Neural cell (in vitro differentiated cells): ENCODE measurements around the gene PGC. TPM values are rescaled to one million over a fixed set of nuclear protein-coding genes. Genes with fewer than 3 reads are reported as not detected.

ENCODE experiments used
- H2AFZ ChIP-seq: fragments of 200-600, 300-800 bp; sonication (generic), shearing (Covaris generic); 2 replicates; pipeline ENCODE4 v1.6.0; 2014; ENCODE audit warnings: low read depth, mild to moderate bottlenecking, antibody characterized with exemption, low read length, moderate library complexity
- H3F3A ChIP-seq: fragments of 200-600 bp; shearing (Covaris generic); 2 replicates; pipeline ENCODE4 v1.6.1; 2016; ENCODE audit warnings: mild to moderate bottlenecking, moderate library complexity, mixed read lengths, antibody characterized with exemption, low read length; ENCODE audit not compliant: insufficient read depth, poor library complexity, severe bottlenecking
- H3K27ac ChIP-seq: fragments of 200-600, 300-800 bp; sonication (generic), shearing (Covaris generic); 2 replicates; pipeline ENCODE4 v1.5.1; 2014; ENCODE audit warnings: mild to moderate bottlenecking, low read length, moderate library complexity
- H3K27me3 ChIP-seq: fragments of 300-800, 200-600 bp; sonication (generic), shearing (Covaris generic); 2 replicates; pipeline ENCODE4 v1.6.0; 2014; ENCODE audit warnings: mild to moderate bottlenecking, low read depth, low read length, moderate library complexity; ENCODE audit not compliant: insufficient read depth
- H3K36me3 ChIP-seq: fragments of 300-800, 200-600 bp; sonication (generic), shearing (Covaris generic); 2 replicates; pipeline ENCODE4 v1.5.1; 2014; ENCODE audit warnings: mild to moderate bottlenecking, antibody characterized with exemption, low read length, moderate library complexity; ENCODE audit not compliant: insufficient read depth
- H3K4me2 ChIP-seq: fragments of 300-800, 200-600 bp; sonication (generic), shearing (Covaris generic); 2 replicates; pipeline ENCODE4 v1.6.0; 2014; ENCODE audit warnings: mild to moderate bottlenecking, low read length
- H3K4me3 ChIP-seq: fragments of 300-800, 200-600 bp; sonication (generic), shearing (Covaris generic); 2 replicates; pipeline ENCODE4 v1.5.1; 2014; ENCODE audit warnings: mild to moderate bottlenecking, low read length, moderate library complexity
- H3K79me2 ChIP-seq: fragments of 200-600 bp; shearing (Covaris generic); replicated peaks from 2 replicates; pipeline ENCODE4 v1.6.0; 2014; ENCODE audit warnings: mild to moderate bottlenecking, low read length, moderate library complexity; ENCODE audit not compliant: insufficient read depth
- H3K9ac ChIP-seq: fragments of 300-800, 200-600 bp; sonication (generic), shearing (Covaris generic); 2 replicates; pipeline ENCODE4 v1.6.1; 2016; ENCODE audit warnings: mild to moderate bottlenecking, low read length, mixed read lengths
- H3K9me2 ChIP-seq: fragments of 200-600 bp; shearing (Covaris generic); 2 replicates; pipeline ENCODE4 v1.6.1; 2016; ENCODE audit warnings: mild to moderate bottlenecking, low read length, mixed read lengths; ENCODE audit not compliant: insufficient read depth
- H3K9me3 ChIP-seq: fragments of 200-600, 300-800 bp; sonication (generic), shearing (Covaris generic); 2 replicates; pipeline ENCODE4 v1.6.1; 2016; ENCODE audit warnings: mild to moderate bottlenecking, mixed run types, low read length, moderate library complexity, mixed read lengths
- H4K20me1 ChIP-seq: fragments of 200-600 bp; shearing (Covaris generic); 2 replicates; pipeline ENCODE4 v1.6.1; 2016; ENCODE audit warnings: mild to moderate bottlenecking, mixed run types; ENCODE audit not compliant: insufficient read depth
- CTCF ChIP-seq: fragments of 450-650 bp; IDR thresholded peaks from 2 replicates; pipeline ENCODE4 v1.5.1; 2014; ENCODE audit warnings: antibody characterized with exemption, mild to moderate bottlenecking, moderate library complexity; ENCODE audit not compliant: poor library complexity, severe bottlenecking
- EP300 ChIP-seq: fragments of 450-650 bp; conservative IDR thresholded peaks from 2 replicates; pipeline ENCODE4 v1.6.1; 2014; ENCODE audit warnings: antibody characterized with exemption, mild to moderate bottlenecking, moderate library complexity; ENCODE audit not compliant: poor library complexity, severe bottlenecking
- EZH2 ChIP-seq: fragments of 200-600, 300-800 bp; shearing (Covaris generic), sonication (generic); IDR thresholded peaks from 2 replicates; pipeline ENCODE4 v1.6.1; 2014; ENCODE audit warnings: antibody characterized with exemption, low read length, borderline replicate concordance, mild to moderate bottlenecking; ENCODE audit not compliant: insufficient read depth, poor library complexity, severe bottlenecking
- MXI1 ChIP-seq: fragments of 450-650 bp; conservative IDR thresholded peaks from 2 replicates; pipeline ENCODE4 v1.6.1; 2014; ENCODE audit warnings: antibody characterized with exemption, mild to moderate bottlenecking; ENCODE audit not compliant: poor library complexity, severe bottlenecking
- POLR2AphosphoS5 ChIP-seq: IDR thresholded peaks from 2 replicates; pipeline ENCODE4 v1.6.1; 2012
- RAD21 ChIP-seq: fragments of 450-650 bp; conservative IDR thresholded peaks from 2 replicates; pipeline ENCODE4 v1.6.1; 2014; ENCODE audit warnings: antibody characterized with exemption, mild to moderate bottlenecking, moderate library complexity
- REST ChIP-seq: IDR thresholded peaks from 2 replicates; pipeline ENCODE4 v1.6.1; 2012; ENCODE audit warnings: borderline replicate concordance
- SMC3 ChIP-seq: fragments of 450-650 bp; conservative IDR thresholded peaks from 2 replicates; pipeline ENCODE4 v1.6.1; 2014; ENCODE audit warnings: antibody characterized with exemption, mild to moderate bottlenecking, moderate library complexity; ENCODE audit not compliant: poor library complexity
- TAF1 ChIP-seq: IDR thresholded peaks from 2 replicates; pipeline ENCODE4 v1.6.1; 2012; ENCODE audit warnings: low read depth
- polyA plus RNA-seq: library from polyadenylated mRNA; depleted of rRNA; stranded (reverse); fragments of >200 nt; gene quantifications from 2 replicates; pipeline ENCODE4 v1.2.3, GENCODE V29; 2014

Gene PGC
- polyA plus RNA-seq, 1 donor from 2014 or later, result not detected

- Histone ChIP-seq H4K20me1 (no peaks in the 10 kb centered on the region), H2AFZ (no peak overlapping the region), H3K4me2 (no peak overlapping the region), H3K9me2 (no peaks in the 10 kb centered on the region), H3K27me3 (no peaks in the 10 kb centered on the region), H3K27ac (no peak overlapping the region), H3K9ac (no peak overlapping the region), H3K4me3 (no peak overlapping the region), H3K9me3 (no peaks in the 10 kb centered on the region), H3K36me3 (no peaks in the 10 kb centered on the region), H3F3A (no peaks in the 10 kb centered on the region), H3K79me2 (no peaks in the 10 kb centered on the region)
- TF ChIP-seq RAD21, result no peak
- no peak for TF ChIP-seq EP300
- no peak for TF ChIP-seq CTCF
- no peak for TF ChIP-seq SMC3
- no peak for TF ChIP-seq REST
Observed at GRCh38 chr6:41695825-41696224, 51.4 kb downstream of the PGC start.

GRCh38 chr6:41694815-41695526 is 52.2 kb downstream of the PGC start:
- H3F3A ChIP-seq, result no peaks in the 10 kb centered on the region
- H4K20me1 ChIP-seq, result no peaks in the 10 kb centered on the region
- no peak overlapping the region for H3K27ac ChIP-seq

More at GRCh38 chr6:41694815-41695526, 52.2 kb downstream of the PGC start:
- no peak overlapping the region for H2AFZ ChIP-seq
- no peak overlapping the region for H3K9ac ChIP-seq
- TF ChIP-seq POLR2AphosphoS5 (no peak), RAD21 (no peak), REST (no peak), EZH2 (no peak), SMC3 (no peak), CTCF (no peak), TAF1 (no peak), MXI1 (no peak), EP300 (no peak)
- no peaks in the 10 kb centered on the region for H3K79me2 ChIP-seq
- no peaks in the 10 kb centered on the region for H3K9me3 ChIP-seq
- H3K9me2 ChIP-seq, result no peaks in the 10 kb centered on the region
- no peak overlapping the region for H3K4me3 ChIP-seq
- H3K36me3 ChIP-seq, result no peaks in the 10 kb centered on the region
- H3K4me2 ChIP-seq, result no peak overlapping the region
- no peaks in the 10 kb centered on the region for H3K27me3 ChIP-seq
